Right lobe of liver (tissue), 6 donors: Measurements from ENCODE around the gene KCND3. TPM values are rescaled to one million over a fixed set of nuclear protein-coding genes. Genes with fewer than 3 reads are reported as not detected.

Source experiments
- ATAC-seq, 4 donors: fragments of 200-7000 bp; cut with Tn5 transposase; one replicate each; pipeline ENCODE4 v1.9.1; 2020; ENCODE audit warnings: mild to moderate bottlenecking in 4 of 4, moderate library complexity in 4 of 4
- DNase-seq, 3 donors: peaks; one replicate each; pipeline ENCODE4 v3.0.0-alpha.2; 2020
- H3K27ac ChIP-seq, 3 donors: fragments of 200-600 bp; one replicate each; pipeline ENCODE4 v1.8.0; 2022
- H3K27me3 ChIP-seq, 2 donors: fragments of 200-600 bp; one replicate each; pipeline ENCODE4 v1.8.0; 2022
- H3K36me3 ChIP-seq, 4 donors: fragments of 200-600 bp; sonication (generic) in 1 of 4; one replicate each; pipeline versions ENCODE4 v1.5.1 to v1.8.0; 2017 to 2022; ENCODE audit warnings: control low read depth in 1 of 4
- H3K4me1 ChIP-seq, 4 donors: fragments of 200-600 bp; sonication (generic) in 1 of 4; one replicate each; pipeline versions ENCODE4 v1.5.1 to v1.8.0; 2017 to 2022; ENCODE audit warnings: control low read depth in 1 of 4
- H3K4me3 ChIP-seq, 3 donors: fragments of 200-600 bp; one replicate each; pipeline ENCODE4 v1.8.0; 2022
- H3K9me3 ChIP-seq, 4 donors: fragments of 200-600 bp; sonication (generic) in 1 of 4; one replicate each; pipeline versions ENCODE4 v1.5.1 to v1.8.0; 2017 to 2022; ENCODE audit warnings: control low read depth in 1 of 4
- CTCF ChIP-seq, 4 donors: fragments of 200-600 bp in 3 of 4; fragments of 450-650 bp in 1 of 4; IDR thresholded peaks; one replicate each; pipeline versions ENCODE4 v1.5.1 to v1.8.0; 2016 to 2022; ENCODE audit warnings: antibody characterized with exemption in 4 of 4, mild to moderate bottlenecking in 2 of 4
- POLR2A ChIP-seq: fragments of 450-650 bp; IDR thresholded peaks from one replicate; pipeline ENCODE4 v1.6.1; 2017; ENCODE audit warnings: antibody characterized with exemption, mild to moderate bottlenecking
- WGBS: methylation state at CpG from one replicate; pipeline ENCODE4 v1.1.6; 2018; ENCODE audit warnings: low coverage, low lambda C conversion rate; ENCODE audit not compliant: insufficient coverage; ENCODE audit errors: missing lambda C conversion rate; 5-methylcytosine and 5-hydroxymethylcytosine counted together
- intact Hi-C, 2 donors: fragments of 100-400 bp; cut with DNase I; formaldehyde crosslinking; loops; one replicate each; pipeline versions ENCODE4 v1.11.2 to v1.14.1; 2022
- total RNA-seq, 6 experiments: library from RNA; depleted of rRNA in 2 of 6; stranded (reverse); fragments of >200 nt in 2 of 6; fragmentation: NEBNext Ultra II Directional in 3 of 6; extraction: Animal tissue kit (Norgen Biotek cat#: 25700) in 3 of 6; gene quantifications; one replicate each; pipeline versions ENCODE4 v1.1.0 to v1.2.4, GENCODE V29; 2016 to 2023
- donor health status: DM: no; HTN: yes; CAD: no.
- donor health status: DM: no; HTN: no; CAD: no.
- donor health status: DM: no; HTN: no; CAD: no.
- donor health status: DM: no; HTN: yes; CAD: no.
- donor health status: DM: no; HTN: yes; CAD: no.

Gene KCND3
- total RNA-seq, 6 experiments from 2014 or later: 8.1 to 25.5 (median 16.2) TPM

GRCh38 chr1:111729271-111729921 lies 260.1 kb downstream of the KCND3 start:
- intact Hi-C loops: no loop called here
- no CpG with 5 or more reads among the region's 8 CpGs for whole genome bisulfite sequencing
- Histone ChIP-seq H3K9me3 (no peaks in the 10 kb centered on the region), H3K27me3 (no peaks in the 10 kb centered on the region), H3K4me3 (no peak overlapping the region), H3K4me1 (no peaks in the 10 kb centered on the region), H3K36me3 (no peaks in the 10 kb centered on the region), H3K27ac (no peak overlapping the region)
- TF ChIP-seq CTCF (IDR thresholded peaks at IDR 0.05) (no peak), POLR2A (no peak)
- DNase-seq (peak in 1 of 3 donors; percentile 28), ATAC-seq (no peak)

GRCh38 chr1:111727056-111727455 lies 262.4 kb downstream of the KCND3 start:
- ATAC-seq: no peak
- no CpG with 5 or more reads among the region's 18 CpGs for WGBS
- Histone ChIP-seq H3K27me3 (no peaks in the 10 kb centered on the region), H3K4me1 (no peaks in the 10 kb centered on the region), H3K27ac (no peak overlapping the region), H3K9me3 (no peaks in the 10 kb centered on the region), H3K4me3 (no peak overlapping the region), H3K36me3 (no peaks in the 10 kb centered on the region)
- TF ChIP-seq POLR2A (no peak), CTCF (IDR thresholded peaks at IDR 0.05) (no peak)
- DNase-seq: no peak
- intact Hi-C loops: no loop called here

GRCh38 chr1:111725192-111725591 lies 264.3 kb downstream of the KCND3 start:
- Histone ChIP-seq H3K9me3 (no peaks in the 10 kb centered on the region), H3K27me3 (no peaks in the 10 kb centered on the region), H3K36me3 (no peaks in the 10 kb centered on the region), H3K4me3 (no peak overlapping the region), H3K4me1 (no peaks in the 10 kb centered on the region), H3K27ac (no peak overlapping the region)
- ATAC-seq: peak in 3 of 4 donors; percentile 26 to 43 (median 35)
- no peak for DNase-seq
- TF ChIP-seq POLR2A (no peak), CTCF (IDR thresholded peaks at IDR 0.05) (no peak)
- intact Hi-C loops: no loop called here
- 62% methylated on average over 3 of the region's 5 CpGs for WGBS

GRCh38 chr1:111723871-111724270 lies 265.6 kb downstream of the KCND3 start:
- no peaks in the 10 kb centered on the region for H3K36me3 ChIP-seq
- TF ChIP-seq POLR2A (no peak), CTCF (IDR thresholded peaks at IDR 0.05) (no peak)
- no peaks in the 10 kb centered on the region for H3K9me3 ChIP-seq
- H3K27ac ChIP-seq: no peak overlapping the region
- 25% methylated on average over 1 of the region's 1 CpG for WGBS
- no peak for DNase-seq
- intact Hi-C loops: no loop called here
- ATAC-seq: no peak
- H3K27me3 ChIP-seq: no peaks in the 10 kb centered on the region
- H3K4me1 ChIP-seq: no peaks in the 10 kb centered on the region
- no peak overlapping the region for H3K4me3 ChIP-seq
